Measurements from ENCODE around the gene ARHGAP1. TPM values are rescaled to one million over a fixed set of nuclear protein-coding genes. Genes with fewer than 3 reads are reported as not detected.

Gene ARHGAP1
- total RNA-seq, 1 experiment from 2014 or later, result 64.2 TPM

DNA sequence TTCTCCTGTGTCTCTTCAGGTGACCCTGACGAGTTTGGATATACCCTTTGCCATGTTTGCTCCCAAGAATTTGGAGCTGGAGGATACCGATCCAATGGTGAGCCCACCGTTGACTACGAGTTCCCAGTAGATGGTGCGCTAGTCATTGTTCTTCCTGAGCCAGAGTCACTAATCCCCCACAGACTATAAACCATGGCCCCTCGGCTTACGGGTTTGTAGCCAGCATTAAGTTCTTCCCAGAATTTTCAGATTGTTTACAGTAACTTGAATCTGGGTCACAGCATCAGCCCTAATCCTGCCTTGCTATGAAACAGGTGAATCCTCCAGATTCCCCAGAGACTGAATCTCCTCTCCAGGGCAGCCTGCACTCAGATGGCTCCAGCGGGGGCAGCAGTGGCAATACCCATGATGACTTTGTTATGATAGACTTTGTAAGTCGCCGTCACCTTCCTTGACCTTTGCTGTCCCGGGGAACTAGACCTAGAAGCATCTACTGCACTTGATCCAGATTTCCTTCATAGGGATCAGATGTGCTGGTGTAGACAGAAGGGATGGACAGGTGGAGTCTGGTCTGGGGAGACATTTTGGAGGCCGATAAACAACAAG, 31.8 kb downstream of the ARHGAP1 start:
- no peak for TF ChIP-seq EZH2 (IDR thresholded peaks at IDR 0.05; ENCODE audit: low read depth)
- TF ChIP-seq, protein P1, sequence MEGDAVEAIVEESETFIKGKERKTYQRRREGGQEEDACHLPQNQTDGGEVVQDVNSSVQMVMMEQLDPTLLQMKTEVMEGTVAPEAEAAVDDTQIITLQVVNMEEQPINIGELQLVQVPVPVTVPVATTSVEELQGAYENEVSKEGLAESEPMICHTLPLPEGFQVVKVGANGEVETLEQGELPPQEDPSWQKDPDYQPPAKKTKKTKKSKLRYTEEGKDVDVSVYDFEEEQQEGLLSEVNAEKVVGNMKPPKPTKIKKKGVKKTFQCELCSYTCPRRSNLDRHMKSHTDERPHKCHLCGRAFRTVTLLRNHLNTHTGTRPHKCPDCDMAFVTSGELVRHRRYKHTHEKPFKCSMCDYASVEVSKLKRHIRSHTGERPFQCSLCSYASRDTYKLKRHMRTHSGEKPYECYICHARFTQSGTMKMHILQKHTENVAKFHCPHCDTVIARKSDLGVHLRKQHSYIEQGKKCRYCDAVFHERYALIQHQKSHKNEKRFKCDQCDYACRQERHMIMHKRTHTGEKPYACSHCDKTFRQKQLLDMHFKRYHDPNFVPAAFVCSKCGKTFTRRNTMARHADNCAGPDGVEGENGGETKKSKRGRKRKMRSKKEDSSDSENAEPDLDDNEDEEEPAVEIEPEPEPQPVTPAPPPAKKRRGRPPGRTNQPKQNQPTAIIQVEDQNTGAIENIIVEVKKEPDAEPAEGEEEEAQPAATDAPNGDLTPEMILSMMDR (conservative IDR thresholded peaks at IDR 0.05), result no peak
- Histone ChIP-seq H4K20me1 (ENCODE audit: insufficient read depth) (0 out of 2 replicates have a peak, but pooled peaks cover 3% of the 10 kb centered on the region), H3K4me2 (no peak overlapping the region), H3K4me1 (replicated peaks; ENCODE audit: insufficient read depth) (no peaks in the 10 kb centered on the region), H3K79me2 (ENCODE audit: low read depth) (no peaks in the 10 kb centered on the region), H3K9me3 (ENCODE audit: insufficient read depth, low read depth) (no peaks in the 10 kb centered on the region), H2AFZ (no peak overlapping the region), H3K4me3 (no peak overlapping the region), H3K36me3 (ENCODE audit: low read depth) (peaks cover 29% of the 10 kb centered on the region; the same call in 1 of the 2 replicates), H3K27ac (no peak overlapping the region), H3K9me2 (ENCODE audit: insufficient read depth) (no peaks in the 10 kb centered on the region), H3F3A (ENCODE audit: insufficient read depth, low read depth) (no peaks in the 10 kb centered on the region; the same call in 1 of the 2 replicates), H3K27me3 (ENCODE audit: insufficient read depth, low read depth) (no peaks in the 10 kb centered on the region)
- CTCF ChIA-PET, result no interaction called here
- intact Hi-C loops (cut with micrococcal nuclease; ENCODE audit: unreplicated experiment), result no loop called here
- BruUV-seq (replicated peaks), result no TSS peak
- DNase-seq, result no peak
- POLR2A ChIA-PET (ENCODE audit: unreplicated experiment), result no interaction called here

DNA sequence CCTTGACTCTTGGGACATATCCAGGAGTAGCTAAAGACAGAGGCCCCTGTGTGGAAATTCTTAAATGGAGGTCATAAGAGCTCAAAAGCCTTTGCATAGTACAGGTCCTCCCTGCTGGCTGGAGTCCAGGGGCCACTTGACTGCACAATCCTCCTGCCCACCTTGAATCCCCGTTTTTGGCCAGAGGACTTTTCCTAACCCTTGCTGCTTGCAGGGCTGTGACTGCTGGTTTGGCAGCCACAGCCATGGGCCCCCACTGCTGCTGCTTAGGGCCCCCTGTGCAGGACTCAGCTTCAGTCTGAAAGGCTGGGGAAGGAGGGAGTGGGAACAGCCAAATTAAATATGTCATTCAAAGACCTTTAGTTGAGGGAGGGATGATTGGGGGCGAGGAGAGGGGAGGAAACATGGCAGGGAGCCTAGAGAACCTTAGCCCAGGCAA, 33.4 kb downstream of the ARHGAP1 start:
- Histone ChIP-seq H3K4me1 (replicated peaks; ENCODE audit: insufficient read depth) (no peaks in the 10 kb centered on the region), H3K4me3 (no peak overlapping the region), H3K27me3 (ENCODE audit: insufficient read depth, low read depth) (no peaks in the 10 kb centered on the region), H4K20me1 (ENCODE audit: insufficient read depth) (0 out of 2 replicates have a peak, but pooled peaks cover 3% of the 10 kb centered on the region), H3K36me3 (ENCODE audit: low read depth) (peaks cover 37% of the 10 kb centered on the region; the same call in 1 of the 2 replicates), H3K27ac (no peak overlapping the region), H3F3A (ENCODE audit: insufficient read depth, low read depth) (no peaks in the 10 kb centered on the region; the same call in 1 of the 2 replicates), H2AFZ (no peak overlapping the region), H3K4me2 (no peak overlapping the region), H3K9me2 (ENCODE audit: insufficient read depth) (no peaks in the 10 kb centered on the region), H3K9me3 (ENCODE audit: insufficient read depth, low read depth) (no peaks in the 10 kb centered on the region), H3K79me2 (ENCODE audit: low read depth) (no peaks in the 10 kb centered on the region)
- BruUV-seq (replicated peaks), result no TSS peak
- intact Hi-C loops (cut with micrococcal nuclease; ENCODE audit: unreplicated experiment), result no loop called here
- CTCF ChIA-PET, result interaction anchor here (0.6 kb wide), 1 partner anchor 749 kb away, joined by 3 read pairs; no protein-coding TSS in a partner anchor
- no peak for DNase-seq
- POLR2A ChIA-PET (ENCODE audit: unreplicated experiment), result no interaction called here
- TF ChIP-seq, protein P1 (conservative IDR thresholded peaks at IDR 0.05), result no peak
- TF ChIP-seq EZH2 (IDR thresholded peaks at IDR 0.05; ENCODE audit: low read depth), result no peak

DNA sequence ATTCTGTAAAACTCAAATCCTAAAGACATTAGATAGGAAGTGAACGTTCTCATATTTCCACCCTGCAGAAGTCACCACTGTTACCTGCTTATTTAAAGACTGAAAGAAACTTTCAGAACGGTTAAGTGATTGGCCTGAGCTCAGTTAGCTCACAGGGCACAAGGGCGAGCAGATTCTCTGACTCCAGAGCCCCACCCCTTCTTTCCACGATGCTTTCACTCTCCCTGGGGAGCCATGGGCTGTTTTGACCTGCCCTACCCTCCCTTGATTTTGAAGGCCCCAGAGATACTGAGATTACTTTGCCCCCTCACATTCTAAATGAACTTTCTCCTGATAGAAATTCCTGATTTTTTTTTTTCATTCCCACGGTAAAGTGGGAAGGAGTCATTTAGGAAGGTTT, 33.9 kb downstream of the ARHGAP1 start:
- no peak for DNase-seq
- H3K9me3 ChIP-seq (ENCODE audit: insufficient read depth, low read depth), result no peaks in the 10 kb centered on the region
- ChIA-PET CTCF (no interaction called here), POLR2A (ENCODE audit: unreplicated experiment) (no interaction called here)
- H4K20me1 ChIP-seq (ENCODE audit: insufficient read depth), result 0 out of 2 replicates have a peak, but pooled peaks cover 3% of the 10 kb centered on the region
- H3K4me2 ChIP-seq, result no peak overlapping the region
- no peak overlapping the region for H3K27ac ChIP-seq
- no peaks in the 10 kb centered on the region for H3K9me2 ChIP-seq (ENCODE audit: insufficient read depth)
- no peaks in the 10 kb centered on the region; the same call in 1 of the 2 replicates for H3F3A ChIP-seq (ENCODE audit: insufficient read depth, low read depth)
- H3K4me3 ChIP-seq, result no peak overlapping the region
- no peaks in the 10 kb centered on the region for H3K4me1 ChIP-seq (replicated peaks; ENCODE audit: insufficient read depth)
- no peak overlapping the region for H2AFZ ChIP-seq
- no TSS peak for BruUV-seq (replicated peaks)
- no peak for TF ChIP-seq EZH2 (IDR thresholded peaks at IDR 0.05; ENCODE audit: low read depth)
- TF ChIP-seq, protein P1 (conservative IDR thresholded peaks at IDR 0.05), result no peak
- peaks cover 38% of the 10 kb centered on the region; the same call in 1 of the 2 replicates for H3K36me3 ChIP-seq (ENCODE audit: low read depth)
- intact Hi-C loops (cut with micrococcal nuclease; ENCODE audit: unreplicated experiment), result no loop called here
- H3K79me2 ChIP-seq (ENCODE audit: low read depth), result no peaks in the 10 kb centered on the region
- no peaks in the 10 kb centered on the region for H3K27me3 ChIP-seq (ENCODE audit: insufficient read depth, low read depth)
